ENCODE data around the gene HOXA10. TPM values are rescaled to one million over a fixed set of nuclear protein-coding genes. Genes with fewer than 3 reads are reported as not detected.

HOXA10 gene
- total RNA-seq, 1 experiment from 2014 or later: 3.9 TPM

DNA sequence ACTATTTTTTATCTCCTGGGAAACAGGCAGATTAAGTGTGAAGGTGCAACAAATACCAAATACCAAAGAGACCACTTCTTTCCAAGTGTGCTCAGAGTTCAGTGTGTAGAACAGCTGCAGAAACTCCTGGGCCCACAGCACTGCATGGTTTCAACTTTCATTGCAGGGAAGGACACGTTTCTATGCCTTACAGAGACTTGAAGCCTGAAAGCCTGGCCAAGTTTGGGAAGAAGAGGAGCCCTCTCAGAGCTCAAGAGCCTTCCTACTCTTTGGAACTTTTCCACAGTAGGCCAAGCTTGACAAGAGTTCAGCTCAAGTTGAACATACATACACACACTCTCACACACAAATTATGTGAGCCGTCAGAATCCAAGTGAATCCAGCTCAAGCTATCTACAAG lies 46.1 kb downstream of the HOXA10 start:
- TF ChIP-seq, protein P1, sequence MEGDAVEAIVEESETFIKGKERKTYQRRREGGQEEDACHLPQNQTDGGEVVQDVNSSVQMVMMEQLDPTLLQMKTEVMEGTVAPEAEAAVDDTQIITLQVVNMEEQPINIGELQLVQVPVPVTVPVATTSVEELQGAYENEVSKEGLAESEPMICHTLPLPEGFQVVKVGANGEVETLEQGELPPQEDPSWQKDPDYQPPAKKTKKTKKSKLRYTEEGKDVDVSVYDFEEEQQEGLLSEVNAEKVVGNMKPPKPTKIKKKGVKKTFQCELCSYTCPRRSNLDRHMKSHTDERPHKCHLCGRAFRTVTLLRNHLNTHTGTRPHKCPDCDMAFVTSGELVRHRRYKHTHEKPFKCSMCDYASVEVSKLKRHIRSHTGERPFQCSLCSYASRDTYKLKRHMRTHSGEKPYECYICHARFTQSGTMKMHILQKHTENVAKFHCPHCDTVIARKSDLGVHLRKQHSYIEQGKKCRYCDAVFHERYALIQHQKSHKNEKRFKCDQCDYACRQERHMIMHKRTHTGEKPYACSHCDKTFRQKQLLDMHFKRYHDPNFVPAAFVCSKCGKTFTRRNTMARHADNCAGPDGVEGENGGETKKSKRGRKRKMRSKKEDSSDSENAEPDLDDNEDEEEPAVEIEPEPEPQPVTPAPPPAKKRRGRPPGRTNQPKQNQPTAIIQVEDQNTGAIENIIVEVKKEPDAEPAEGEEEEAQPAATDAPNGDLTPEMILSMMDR (IDR thresholded peaks at IDR 0.05; ENCODE audit: unreplicated experiment): no peak
- no peaks in the 10 kb centered on the region for H3K27me3 Mint-ChIP-seq (ENCODE audit: insufficient read depth, unreplicated experiment)

DNA sequence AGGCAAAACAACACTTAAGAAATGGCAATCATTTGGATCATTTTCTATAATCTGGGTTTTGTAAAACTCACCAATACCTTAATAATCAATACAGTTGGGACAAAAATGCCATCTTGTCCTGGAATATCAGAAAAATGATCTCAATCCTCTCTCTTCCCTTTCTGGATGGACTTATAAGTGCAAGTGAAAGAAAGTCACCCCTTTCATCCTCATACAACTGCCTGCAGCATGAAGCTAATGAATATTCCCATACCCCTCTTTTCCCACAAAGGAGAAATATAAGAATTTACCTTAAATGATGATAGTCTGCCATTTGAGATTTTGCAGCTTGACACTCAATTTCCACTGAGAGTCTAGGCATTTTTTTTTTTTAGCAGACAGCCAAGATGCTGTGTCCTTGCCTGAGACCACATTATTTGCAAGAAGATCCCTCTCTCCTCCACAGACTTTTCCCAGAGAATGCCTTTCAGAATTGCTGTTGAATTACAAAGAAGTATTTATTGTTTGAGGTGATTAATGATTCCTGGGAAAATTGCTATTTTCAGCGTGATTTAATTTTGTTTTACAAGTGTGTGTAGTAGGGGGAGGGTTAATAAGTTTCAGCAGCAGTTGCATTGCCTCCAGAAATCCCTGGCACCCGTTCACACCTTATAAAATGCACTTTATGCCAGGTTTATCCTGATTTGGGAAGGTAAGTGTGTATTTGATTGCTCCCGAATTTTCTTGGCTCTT lies 47.4 kb downstream of the HOXA10 start:
- no TSS peak for BruUV-seq (replicated peaks)
- Mint-ChIP-seq H3K9me3 (ENCODE audit: unreplicated experiment) (no peaks in the 10 kb centered on the region), H3K4me3 (ENCODE audit: unreplicated experiment) (no peak overlapping the region), H3K4me1 (ENCODE audit: insufficient read depth, unreplicated experiment) (peaks cover 11% of the 10 kb centered on the region), H3K27me3 (ENCODE audit: insufficient read depth, unreplicated experiment) (no peaks in the 10 kb centered on the region), H3K36me3 (ENCODE audit: insufficient read depth, unreplicated experiment) (peaks cover 18% of the 10 kb centered on the region), H3K27ac (ENCODE audit: low read depth, unreplicated experiment) (no peak overlapping the region)
- ChIA-PET POLR2A (interaction anchor here (0.6 to 1.3 kb wide), 5 partner anchors 13 to 30 kb away, joined by 3 to 4 read pairs (median 3); partner anchors contain the start of gene HOXA5), CTCF (interaction anchor here (1.1 to 1.7 kb wide), 2 partner anchors 11 to 17 kb away, joined by 5 read pairs; partner anchors contain the start of gene HOXA5)
- intact Hi-C loops (cut with micrococcal nuclease): no loop called here
- TF ChIP-seq, protein P1 (IDR thresholded peaks at IDR 0.05; ENCODE audit: unreplicated experiment): no peak
- DNase-seq (ENCODE audit: unreplicated experiment): no peak

More for the DNA sequence above, 46.1 kb downstream of the HOXA10 start:
- CTCF ChIA-PET: interaction anchor here (0.6 to 1.2 kb wide), 3 partner anchors 15 to 43 kb away, joined by 4 read pairs; partner anchors contain the start of gene HOXA5
- intact Hi-C loops (cut with micrococcal nuclease): no loop called here
- Mint-ChIP-seq H3K27ac (ENCODE audit: low read depth, unreplicated experiment) (no peak overlapping the region), H3K36me3 (ENCODE audit: insufficient read depth, unreplicated experiment) (peaks cover 14% of the 10 kb centered on the region), H3K4me3 (ENCODE audit: unreplicated experiment) (no peak overlapping the region), H3K4me1 (ENCODE audit: insufficient read depth, unreplicated experiment) (peaks cover 11% of the 10 kb centered on the region), H3K9me3 (ENCODE audit: unreplicated experiment) (no peaks in the 10 kb centered on the region)
- BruUV-seq (replicated peaks): no TSS peak
- POLR2A ChIA-PET: interaction anchor here (0.5 to 1.5 kb wide), 8 partner anchors 10 to 748 kb away, joined by 3 to 5 read pairs (median 4); partner anchors contain the start of gene HOXA5
- DNase-seq (ENCODE audit: unreplicated experiment): no peak

DNA sequence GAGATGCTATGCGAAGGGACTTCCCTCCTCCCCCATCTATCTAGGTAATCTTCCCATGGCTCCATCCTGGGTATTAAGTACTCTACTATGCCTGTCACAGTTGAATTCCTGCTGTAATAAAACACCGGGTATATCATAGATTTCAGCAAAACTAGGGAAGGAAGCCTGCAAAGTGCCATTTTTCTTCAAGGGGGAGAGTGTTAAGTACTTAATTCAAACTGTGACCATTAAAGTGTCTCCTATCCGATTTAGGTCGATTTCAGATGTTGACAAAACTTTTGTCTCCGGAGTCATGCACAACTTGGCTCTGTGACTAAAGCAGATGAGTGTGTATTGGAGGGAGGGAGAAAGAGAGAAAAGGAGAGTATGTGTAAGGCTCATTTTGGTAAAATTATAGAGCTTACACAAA lies 48.1 kb downstream of the HOXA10 start:
- CTCF ChIA-PET: interaction anchor here (1.1 to 1.7 kb wide), 2 partner anchors 10 to 18 kb away, joined by 5 read pairs; partner anchors contain the start of gene HOXA5
- no TSS peak for BruUV-seq (replicated peaks)
- intact Hi-C loops (cut with micrococcal nuclease): no loop called here
- no peak for DNase-seq (ENCODE audit: unreplicated experiment)
- Mint-ChIP-seq H3K9me3 (ENCODE audit: unreplicated experiment) (no peaks in the 10 kb centered on the region), H3K4me3 (ENCODE audit: unreplicated experiment) (no peak overlapping the region), H3K4me1 (ENCODE audit: insufficient read depth, unreplicated experiment) (peaks cover 15% of the 10 kb centered on the region), H3K27ac (ENCODE audit: low read depth, unreplicated experiment) (no peak overlapping the region), H3K36me3 (ENCODE audit: insufficient read depth, unreplicated experiment) (peaks cover 14% of the 10 kb centered on the region), H3K27me3 (ENCODE audit: insufficient read depth, unreplicated experiment) (no peaks in the 10 kb centered on the region)
- TF ChIP-seq, protein P1 (IDR thresholded peaks at IDR 0.05; ENCODE audit: unreplicated experiment): no peak
- POLR2A ChIA-PET: interaction anchor here (0.8 to 1.6 kb wide), 5 partner anchors 9 to 29 kb away, joined by 3 to 5 read pairs (median 4); partner anchors contain the start of gene HOXA5

DNA sequence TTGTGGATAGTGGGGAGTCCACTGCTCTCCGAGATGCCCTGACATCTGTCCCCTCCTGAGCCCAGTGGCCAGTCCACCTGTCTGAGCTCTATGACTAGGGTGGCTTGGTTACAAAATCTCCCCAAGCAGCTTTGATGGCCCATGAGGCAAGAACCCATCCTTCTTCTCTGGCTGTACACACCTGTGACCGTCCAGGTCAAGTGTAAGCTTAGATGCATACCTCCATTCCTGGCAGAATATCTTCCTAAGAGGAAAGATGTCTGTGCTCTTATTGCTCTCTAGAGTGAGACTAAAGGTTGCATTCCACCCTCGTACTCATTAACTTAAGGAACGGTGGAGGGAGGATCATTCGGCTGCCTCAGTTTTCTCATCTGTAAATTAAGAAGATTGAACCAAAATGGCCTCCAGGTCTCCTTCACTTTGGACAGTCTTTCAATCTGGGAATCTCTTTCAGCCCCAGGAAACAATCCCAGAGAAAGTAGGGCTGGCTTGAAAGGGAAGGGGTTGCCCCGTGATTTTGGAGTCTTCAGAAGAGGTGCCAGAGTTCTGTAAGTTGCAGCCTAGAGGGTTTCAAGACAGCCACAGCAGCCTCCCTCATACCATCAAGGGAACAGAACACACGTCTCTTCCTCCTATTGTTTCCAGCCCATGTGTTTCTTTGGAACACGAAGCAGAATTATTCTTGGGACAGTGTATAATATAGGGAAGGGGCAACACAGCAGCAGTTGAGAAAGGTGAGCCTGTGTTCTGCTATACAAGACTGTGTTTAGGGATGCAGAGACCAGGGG lies 49.0 kb downstream of the HOXA10 start:
- peaks cover 20% of the 10 kb centered on the region for H3K4me1 Mint-ChIP-seq (ENCODE audit: insufficient read depth, unreplicated experiment)
- no peak overlapping the region for H3K27ac Mint-ChIP-seq (ENCODE audit: low read depth, unreplicated experiment)
- no peak overlapping the region for H3K4me3 Mint-ChIP-seq (ENCODE audit: unreplicated experiment)
- intact Hi-C loops (cut with micrococcal nuclease): no loop called here
- no TSS peak for BruUV-seq (replicated peaks)
- ChIA-PET CTCF (interaction anchor here (0.9 kb wide), 1 partner anchor 442 kb away, joined by 3 read pairs; no protein-coding TSS in a partner anchor), POLR2A (interaction anchor here (0.5 to 1.6 kb wide), 4 partner anchors 8 to 262 kb away, joined by 3 to 5 read pairs (median 4); no protein-coding TSS in a partner anchor)
- no peaks in the 10 kb centered on the region for H3K9me3 Mint-ChIP-seq (ENCODE audit: unreplicated experiment)
- DNase-seq (ENCODE audit: unreplicated experiment): no peak
- peaks cover 17% of the 10 kb centered on the region for H3K36me3 Mint-ChIP-seq (ENCODE audit: insufficient read depth, unreplicated experiment)
- TF ChIP-seq, protein P1 (IDR thresholded peaks at IDR 0.05; ENCODE audit: unreplicated experiment): no peak
- no peaks in the 10 kb centered on the region for H3K27me3 Mint-ChIP-seq (ENCODE audit: insufficient read depth, unreplicated experiment)
